Measurements from ENCODE around the gene OR6K3.

- TF ChIP-seq POLR2A (IDR thresholded peaks at IDR 0.05) (no peak), POLR2AphosphoS5 (IDR thresholded peaks at IDR 0.05) (no peak), EP300 (IDR thresholded peaks at IDR 0.05) (no peak)
- TF ChIP-seq, protein P1, sequence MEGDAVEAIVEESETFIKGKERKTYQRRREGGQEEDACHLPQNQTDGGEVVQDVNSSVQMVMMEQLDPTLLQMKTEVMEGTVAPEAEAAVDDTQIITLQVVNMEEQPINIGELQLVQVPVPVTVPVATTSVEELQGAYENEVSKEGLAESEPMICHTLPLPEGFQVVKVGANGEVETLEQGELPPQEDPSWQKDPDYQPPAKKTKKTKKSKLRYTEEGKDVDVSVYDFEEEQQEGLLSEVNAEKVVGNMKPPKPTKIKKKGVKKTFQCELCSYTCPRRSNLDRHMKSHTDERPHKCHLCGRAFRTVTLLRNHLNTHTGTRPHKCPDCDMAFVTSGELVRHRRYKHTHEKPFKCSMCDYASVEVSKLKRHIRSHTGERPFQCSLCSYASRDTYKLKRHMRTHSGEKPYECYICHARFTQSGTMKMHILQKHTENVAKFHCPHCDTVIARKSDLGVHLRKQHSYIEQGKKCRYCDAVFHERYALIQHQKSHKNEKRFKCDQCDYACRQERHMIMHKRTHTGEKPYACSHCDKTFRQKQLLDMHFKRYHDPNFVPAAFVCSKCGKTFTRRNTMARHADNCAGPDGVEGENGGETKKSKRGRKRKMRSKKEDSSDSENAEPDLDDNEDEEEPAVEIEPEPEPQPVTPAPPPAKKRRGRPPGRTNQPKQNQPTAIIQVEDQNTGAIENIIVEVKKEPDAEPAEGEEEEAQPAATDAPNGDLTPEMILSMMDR (IDR thresholded peaks at IDR 0.05), result no peak
Observed at GRCh38 chr1:158752155-158752712, 31.7 kb upstream of the OR6K3 start.
